ENCODE data around the gene KLHL35. TPM values are rescaled to one million over a fixed set of nuclear protein-coding genes. Genes with fewer than 3 reads are reported as not detected.

KLHL35 gene
- total and polyA plus RNA-seq, 4 donors: 0.07 to 0.42 (median 0.15) TPM; not detected in 1

GRCh38 chr11:75435571-75435925 lies 2.5 kb upstream of the KLHL35 start (continued):
- TF ChIP-seq ZBTB33 (IDR thresholded peaks at IDR 0.05): no peak

- Histone ChIP-seq H3K36me3 (ENCODE audit: control insufficient read depth in 4 of 4, insufficient read depth in 3 of 4, low read depth in 1 of 4, low read length in 3 of 4) (no peaks in the 10 kb centered on the region), H3K4me3 (ENCODE audit: low read depth in 1 of 3, low read length in 3 of 3) (no peak overlapping the region), H3K4me1 (ENCODE audit: control insufficient read depth in 4 of 4, insufficient read depth in 4 of 4, low read length in 3 of 4) (peaks cover 0 to 7% (median 5%) of the 10 kb centered on the region in 4 donors), H3K27ac (ENCODE audit: low read depth in 1 of 2, low read length in 2 of 2) (no peak overlapping the region), H3K9me3 (ENCODE audit: control insufficient read depth in 4 of 4, low read length in 3 of 4) (no peaks in the 10 kb centered on the region), H3K27me3 (ENCODE audit: control insufficient read depth in 4 of 4, insufficient read depth in 4 of 4, low read length in 3 of 4) (peaks cover 0 to 4% (median 2%) of the 10 kb centered on the region in 4 donors), H3K9ac (ENCODE audit: low read depth in 1 of 2, low read length in 2 of 2) (no peak overlapping the region)
- TF ChIP-seq REST (IDR thresholded peaks at IDR 0.05) (no peak), TAF1 (conservative IDR thresholded peaks at IDR 0.05) (no peak), JUND (IDR thresholded peaks at IDR 0.05) (no peak), EGR1 (IDR thresholded peaks at IDR 0.05; ENCODE audit: low read depth in 2 of 2) (no peak), YY1 (IDR thresholded peaks at IDR 0.05) (no peak), HNF4G (IDR thresholded peaks at IDR 0.05) (no peak), ATF3 (IDR thresholded peaks at IDR 0.05) (no peak), NR2F2 (IDR thresholded peaks at IDR 0.05) (no peak), GABPA (IDR thresholded peaks at IDR 0.05 in 1 of 2, conservative IDR thresholded peaks at IDR 0.05 in 1 of 2) (no peak), ZBTB33 (IDR thresholded peaks at IDR 0.05) (no peak), FOXA2 (IDR thresholded peaks at IDR 0.05) (no peak), SP1 (IDR thresholded peaks at IDR 0.05) (no peak), CTCF (IDR thresholded peaks at IDR 0.05; ENCODE audit: low read depth, low read length, missing input control) (no peak), RXRA (IDR thresholded peaks at IDR 0.05) (no peak), MAX (IDR thresholded peaks at IDR 0.05) (no peak)
- no peak for DNase-seq (ENCODE audit: low spot score)
- 88% methylated on average over 12 of the region's 12 CpGs for WGBS
These were observed 2.0 kb upstream of the KLHL35 start for GRCh38 chr11:75434886-75435570.

All from liver (tissue), 9 donors.